H1 (cell line): ENCODE results near the gene RRH. TPM values are rescaled to one million over a fixed set of nuclear protein-coding genes. Genes with fewer than 3 reads are reported as not detected.

Experiments
- CTCF ChIA-PET: fragments of 300-600 bp; sonication (Branson Sonifier 250); formaldehyde crosslinking; loops from one replicate; lab custom pipeline; 2021; ENCODE audit not compliant: partially characterized antibody; lab: Charles Lee
- POLR2A ChIA-PET: fragments of 300-600 bp; sonication (Branson Sonifier 250); formaldehyde crosslinking; loops from one replicate; lab custom pipeline; 2021; ENCODE audit warnings: inconsistent platforms; ENCODE audit not compliant: partially characterized antibody; lab: Charles Lee
- DNase-seq, 2 experiments: peaks; one replicate each; pipeline versions ENCODE4 v3.0.0 to v3.0.0-alpha.2; 2010 to 2022; ENCODE audit warnings: low spot score in 2 of 2, low read depth in 1 of 2, mixed read lengths in 1 of 2
- FAIRE-seq: peaks from 2 replicates; lab custom pipeline; 2011; peaks lifted over from hg19 to GRCh38; lab: Jason Lieb, UNC
- H2AFZ ChIP-seq: 2 replicates; pipeline ENCODE4 v1.8.1; 2012; ENCODE audit warnings: low read length, inconsistent platforms
- H2AK5ac ChIP-seq: 2 replicates; pipeline ENCODE4 v1.6.1; 2013; ENCODE audit warnings: low read depth, low read length
- H2BK120ac ChIP-seq: replicated peaks from 2 replicates; pipeline ENCODE3; 2013; ENCODE audit warnings: low read depth, low read length, inconsistent platforms
- H2BK12ac ChIP-seq: 2 replicates; pipeline ENCODE4 v1.6.1; 2013; ENCODE audit warnings: low read depth, low read length
- H2BK15ac ChIP-seq: 2 replicates; pipeline ENCODE4 v1.6.1; 2013; ENCODE audit warnings: low read length
- H2BK20ac ChIP-seq: 2 replicates; pipeline ENCODE4 v1.6.1; 2013; ENCODE audit warnings: low read length
- H2BK5ac ChIP-seq: 2 replicates; pipeline ENCODE4 v1.6.1; 2013; ENCODE audit warnings: low read depth, low read length
- H3K14ac ChIP-seq: 2 replicates; pipeline ENCODE4 v1.6.1; 2013; ENCODE audit warnings: inconsistent platforms; ENCODE audit not compliant: insufficient read length
- H3K18ac ChIP-seq: 2 replicates; pipeline ENCODE4 v1.6.1; 2013; ENCODE audit warnings: low read length; ENCODE audit errors: extremely low read depth
- H3K23ac ChIP-seq: 2 replicates; pipeline ENCODE4 v1.6.1; 2013; ENCODE audit warnings: inconsistent platforms; ENCODE audit not compliant: insufficient read length
- H3K23me2 ChIP-seq: 2 replicates; pipeline ENCODE4 v1.6.1; 2013; ENCODE audit warnings: low read depth, low read length
- H3K27ac ChIP-seq: 2 replicates; pipeline ENCODE4 v1.6.1; 2011; ENCODE audit warnings: low read depth, low read length, inconsistent platforms
- H3K27me3 ChIP-seq, 4 experiments: replicated peaks in 1 of 4; 1 replicate in 1 of 4; 2 replicates in 3 of 4; pipeline versions ENCODE4 v1.6.1 to v1.8.1; 2011 to 2013; ENCODE audit warnings: low read length in 3 of 4, mild to moderate bottlenecking in 3 of 4, inconsistent platforms in 2 of 4, mixed read lengths in 2 of 4, moderate library complexity in 1 of 4; ENCODE audit not compliant: control insufficient read depth in 3 of 4, insufficient read depth in 3 of 4; ENCODE audit errors: extremely low read depth in 1 of 4
- H3K36me3 ChIP-seq, 4 experiments: 2 replicates each; pipeline versions ENCODE4 v1.6.1 to v1.8.1; 2011 to 2013; ENCODE audit warnings: mild to moderate bottlenecking in 4 of 4, low read length in 3 of 4, moderate library complexity in 2 of 4, control low read depth in 1 of 4, inconsistent platforms in 1 of 4; ENCODE audit not compliant: insufficient read depth in 4 of 4, control insufficient read depth in 2 of 4
- H3K4ac ChIP-seq: replicated peaks from 2 replicates; pipeline ENCODE3; 2013; ENCODE audit warnings: low read length, low read depth, mixed read lengths, inconsistent platforms; ENCODE audit not compliant: insufficient read length
- H3K4me1 ChIP-seq, 4 experiments: replicated peaks in 1 of 4; 1 replicate in 1 of 4; 2 replicates in 3 of 4; pipeline versions ENCODE4 v1.6.1 to v1.8.1; 2011 to 2013; ENCODE audit warnings: low read length in 3 of 4, inconsistent platforms in 2 of 4, mixed read lengths in 1 of 4; ENCODE audit not compliant: insufficient read depth in 4 of 4, control insufficient read depth in 3 of 4
- H3K4me2 ChIP-seq, 2 experiments: 2 replicates each; pipeline versions ENCODE4 v1.6.1 to v1.8.1; 2011 to 2013; ENCODE audit warnings: low read depth in 2 of 2, low read length in 2 of 2, control low read depth in 1 of 2, inconsistent platforms in 1 of 2, mild to moderate bottlenecking in 1 of 2; ENCODE audit not compliant: insufficient read depth in 1 of 2
- H3K4me3 ChIP-seq, 4 experiments: fragments of 200-600, 300-600 bp in 1 of 4; sonication (generic), shearing (Covaris generic), sonication (Bioruptor Twin) in 1 of 4; 2 replicates each; pipeline versions ENCODE4 v1.5.1 to v1.8.1; 2011 to 2016; ENCODE audit warnings: low read length in 4 of 4, low read depth in 3 of 4, control low read depth in 2 of 4, inconsistent platforms in 2 of 4, mild to moderate bottlenecking in 2 of 4, mixed read lengths in 1 of 4, moderate library complexity in 1 of 4; ENCODE audit not compliant: insufficient read depth in 2 of 4; ENCODE audit errors: extremely low read depth in 1 of 4
- H3K56ac ChIP-seq: replicated peaks from 2 replicates; pipeline ENCODE3; 2013; ENCODE audit warnings: low read depth, mild to moderate bottlenecking, mixed read lengths, low read length, inconsistent platforms; ENCODE audit not compliant: insufficient read length
- H3K79me1 ChIP-seq: 2 replicates; pipeline ENCODE4 v1.6.1; 2013; ENCODE audit warnings: low read depth, low read length, control low read depth
- H3K79me2 ChIP-seq, 2 experiments: 2 replicates each; pipeline versions ENCODE4 v1.6.1 to v1.8.1; 2012 to 2013; ENCODE audit warnings: low read length in 2 of 2, mild to moderate bottlenecking in 2 of 2, inconsistent platforms in 1 of 2; ENCODE audit not compliant: insufficient read depth in 2 of 2, control insufficient read depth in 1 of 2
- H3K9ac ChIP-seq, 4 experiments: replicated peaks in 1 of 4; 1 replicate in 1 of 4; 2 replicates in 3 of 4; pipeline versions ENCODE4 v1.6.1 to v1.8.1; 2011 to 2013; ENCODE audit warnings: low read depth in 3 of 4, low read length in 3 of 4, control low read depth in 2 of 4, mild to moderate bottlenecking in 2 of 4, moderate library complexity in 2 of 4, inconsistent platforms in 1 of 4; ENCODE audit errors: extremely low read depth in 1 of 4
- H3K9me3 ChIP-seq, 2 experiments: 2 replicates each; pipeline versions ENCODE4 v1.6.1 to v1.8.1; 2012 to 2013; ENCODE audit warnings: mild to moderate bottlenecking in 2 of 2, moderate library complexity in 2 of 2, control low read depth in 1 of 2, inconsistent platforms in 1 of 2, low read depth in 1 of 2, low read length in 1 of 2, mixed read lengths in 1 of 2; ENCODE audit not compliant: insufficient read depth in 2 of 2
- H4K20me1 ChIP-seq, 2 experiments: replicated peaks in 1 of 2; 2 replicates each; pipeline versions ENCODE3 to v1.8.1; 2011 to 2013; ENCODE audit warnings: inconsistent platforms in 2 of 2, low read length in 2 of 2, mild to moderate bottlenecking in 1 of 2; ENCODE audit not compliant: insufficient read depth in 2 of 2, control insufficient read depth in 1 of 2
- H4K5ac ChIP-seq: 2 replicates; pipeline ENCODE4 v1.6.1; 2013; ENCODE audit warnings: low read length, low read depth, mixed read lengths, inconsistent platforms; ENCODE audit not compliant: insufficient read length
- H4K8ac ChIP-seq: 2 replicates; pipeline ENCODE4 v1.8.0; 2013; ENCODE audit warnings: mild to moderate bottlenecking, moderate library complexity, low read length, inconsistent platforms; ENCODE audit not compliant: insufficient read depth; ENCODE audit errors: extremely low read depth
- H4K91ac ChIP-seq: replicated peaks from 2 replicates; pipeline ENCODE3; 2013; ENCODE audit warnings: low read length, mixed read lengths, inconsistent platforms; ENCODE audit not compliant: insufficient read length
- CBX8 ChIP-seq: fragments of 300-800, 300-1000 bp; sonication (generic); IDR thresholded peaks from 2 replicates; pipeline ENCODE4 v1.7.1; 2016; ENCODE audit warnings: low read depth, low read length, borderline replicate concordance
- JUND ChIP-seq: IDR thresholded peaks from 2 replicates; pipeline ENCODE4 v1.6.1; 2011; ENCODE audit warnings: mild to moderate bottlenecking, improper control_type of control experiment, low read length
- POLR2AphosphoS5 ChIP-seq: IDR thresholded peaks from 2 replicates; pipeline ENCODE4 v1.6.1; 2011; ENCODE audit warnings: low read depth, low read length
- WGBS, 2 experiments: shearing (Covaris generic) in 1 of 2; methylation state at CpG; one replicate each; pipeline versions ENCODE4 v1.1.6 to v1.1.7; 2013 to 2015; ENCODE audit warnings: low lambda C conversion rate in 2 of 2, mixed read lengths in 2 of 2, inconsistent platforms in 1 of 2, low coverage in 1 of 2, missing lambda C conversion rate in 1 of 2; ENCODE audit not compliant: insufficient replicate concordance in 2 of 2, insufficient coverage in 1 of 2, insufficient read length in 1 of 2; ENCODE audit errors: extremely low coverage in 1 of 2, missing lambda C conversion rate in 1 of 2; 5-methylcytosine and 5-hydroxymethylcytosine counted together
- polyA plus RNA-seq, 7 experiments: library from polyadenylated mRNA; depleted of rRNA in 3 of 7; stranded (reverse) in 5 of 7; unstranded in 2 of 7; fragments of >200 nt in 5 of 7; fragments of 200-250 nt in 2 of 7; gene quantifications; 1 replicate in 5 of 7; 2 replicates in 1 of 7; 4 replicates in 1 of 7; pipeline versions ENCODE4 v1.2.1 to v1.2.3, GENCODE V29; 2011 to 2013; ENCODE audit warnings: missing spikeins in 2 of 7, mixed read lengths in 2 of 7
- total RNA-seq: library from RNA; stranded (reverse); fragmentation: NEBNext Ultra II Directional; extraction: Animal tissue kit (Norgen Biotek cat#: 25700); gene quantifications from 2 replicates; pipeline ENCODE4 v1.2.1, GENCODE V29; 2021

RRH gene
- total and polyA plus RNA-seq, 2 of the 8 experiments (the other 6 are each of a cell fraction or from before 2014, with no cell fraction given) = 0.38 TPM; not detected in 1

DNA sequence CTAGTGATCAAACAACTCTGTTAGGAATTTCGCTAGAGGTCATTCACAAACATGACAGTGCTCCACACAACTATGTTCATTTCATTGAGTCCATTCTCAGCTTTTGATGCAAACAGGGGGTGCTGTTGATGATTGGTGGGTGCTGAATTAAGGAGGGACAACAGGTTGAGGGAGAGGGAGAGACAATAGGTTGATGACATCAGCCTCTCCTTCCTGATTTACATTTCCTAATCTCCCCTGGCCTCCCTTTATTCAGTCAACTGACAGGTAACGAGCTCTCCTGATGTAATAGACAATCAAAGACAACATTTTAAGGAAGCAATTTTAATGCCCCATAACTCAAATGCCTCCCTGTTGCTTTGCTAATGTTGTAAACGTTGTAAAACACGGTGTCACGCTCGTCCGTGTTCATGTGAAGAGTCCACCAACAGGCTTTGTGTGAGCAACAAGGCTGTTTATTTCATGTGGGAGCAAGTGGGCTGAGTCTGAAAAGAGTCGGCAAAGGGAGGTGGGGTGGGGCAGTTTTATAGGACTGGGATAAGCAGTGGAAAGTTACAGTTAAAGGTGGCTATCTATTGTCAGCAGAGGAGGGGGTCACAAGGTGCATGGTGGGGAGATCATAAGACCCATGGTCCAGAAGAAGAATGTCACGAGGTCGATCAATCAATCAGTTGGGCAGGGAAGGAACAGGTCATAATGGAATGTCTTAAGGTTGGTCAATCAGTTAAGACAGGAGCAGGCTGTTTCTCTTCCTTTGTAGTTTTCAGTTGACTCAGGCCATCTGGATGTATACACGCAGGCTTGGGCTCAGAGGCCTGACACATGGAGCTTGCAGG is 17.0 kb upstream of the RRH start:
- Histone ChIP-seq H2BK20ac (no peak overlapping the region), H3K27ac (0 out of 2 replicates have a peak overlapping the region, but pooled peaks have one; percentile 8), H3K4me2 (peak overlapping the region; percentile 46 to 58), H3K14ac (no peak overlapping the region), H3K23me2 (peaks cover 2% of the 10 kb centered on the region; the same call in 1 of the 2 replicates), H3K27me3 (no peaks in the 10 kb centered on the region), H3K23ac (no peak overlapping the region), H3K4ac (no peak overlapping the region), H4K8ac (no peak overlapping the region), H4K5ac (no peak overlapping the region), H2AK5ac (no peak overlapping the region), H2BK15ac (no peak overlapping the region), H4K20me1 (no peaks in the 10 kb centered on the region), H2BK12ac (no peak overlapping the region), H3K18ac (peak overlapping the region; percentile 15; the same call in 1 of the 2 replicates), H2BK120ac (no peak overlapping the region), H3K9me3 (no peaks in the 10 kb centered on the region), H3K79me2 (peaks cover 2% of the 10 kb centered on the region in 2 experiments), H2AFZ (peak overlapping the region; percentile 83), H4K91ac (no peak overlapping the region), H3K9ac (peak overlapping the region in 1 of 4 experiments; percentile 33; a peak in 2 of 7 replicates), H3K4me3 (peak overlapping the region in 1 of 4 experiments; percentile 21; a peak in 1 of 8 replicates), H3K36me3 (no peaks in the 10 kb centered on the region), H2BK5ac (0 out of 2 replicates have a peak overlapping the region, but pooled peaks have one; percentile 1), H3K79me1 (no peaks in the 10 kb centered on the region; the same call in 1 of the 2 replicates), H3K4me1 (peaks cover 0 to 8% (median 5%) of the 10 kb centered on the region in 4 experiments; a peak in 4 of 7 replicates), H3K56ac (no peak overlapping the region)
- TF ChIP-seq JUND = peak; percentile 60; the same call in 1 of the 2 replicates
- TF ChIP-seq POLR2AphosphoS5 = no peak
- TF ChIP-seq CBX8 = no peak
- ChIA-PET CTCF (interaction anchor here (0.5 to 0.7 kb wide), 3 partner anchors 10 to 159 kb away, joined by 3 to 4 read pairs (median 4); no protein-coding TSS in a partner anchor), POLR2A (interaction anchor here (0.7 kb wide), 1 partner anchor 8 kb away, joined by 3 read pairs; no protein-coding TSS in a partner anchor)
- WGBS, 2 experiments = 56% methylated on average over 11 of the region's 11 CpGs; no CpG with 5 or more reads in 1 of the 2 experiments
- FAIRE-seq = no peak
- DNase-seq = no peak
